MM.1S (cell line): ENCODE results near the gene WSB2.

Experiments used
- DNase-seq: peaks from one replicate; pipeline ENCODE4 v3.0.0-alpha.2; 2015
- H2AFZ ChIP-seq: fragments of 300-600 bp; sonication (generic); 2 replicates; pipeline ENCODE4 v1.6.0; 2016; ENCODE audit warnings: antibody characterized with exemption, low read length
- H3F3A ChIP-seq: fragments of 300-600 bp; sonication (generic); 2 replicates; pipeline ENCODE4 v1.6.1; 2016; ENCODE audit warnings: mild to moderate bottlenecking, antibody characterized with exemption, low read length, moderate library complexity, mixed read lengths; ENCODE audit not compliant: insufficient read depth
- H3K27ac ChIP-seq: fragments of 300-600 bp; sonication (generic); 2 replicates; pipeline ENCODE4 v1.5.1; 2016; ENCODE audit warnings: mild to moderate bottlenecking, low read length
- H3K27me3 ChIP-seq: fragments of 300-600 bp; sonication (generic); replicated peaks from 2 replicates; pipeline ENCODE4 v1.6.0; 2016; ENCODE audit warnings: low read length; ENCODE audit not compliant: insufficient read depth
- H3K36me3 ChIP-seq: fragments of 300-600 bp; sonication (generic); replicated peaks from 2 replicates; pipeline ENCODE4 v1.6.1; 2016; ENCODE audit warnings: mild to moderate bottlenecking, low read length, mixed read lengths; ENCODE audit not compliant: insufficient read depth
- H3K4me1 ChIP-seq: fragments of 300-600 bp; sonication (generic); 2 replicates; pipeline ENCODE4 v1.6.1; 2016; ENCODE audit warnings: low read length, mixed read lengths
- H3K4me2 ChIP-seq: fragments of 300-600 bp; sonication (generic); 2 replicates; pipeline ENCODE4 v1.6.0; 2016; ENCODE audit warnings: low read depth, low read length
- H3K4me3 ChIP-seq: fragments of 300-600 bp; sonication (generic); 2 replicates; pipeline ENCODE4 v1.5.1; 2016; ENCODE audit warnings: low read length, mixed read lengths
- H3K79me2 ChIP-seq: fragments of 300-600 bp; sonication (generic); 2 replicates; pipeline ENCODE4 v1.6.1; 2016; ENCODE audit warnings: mixed run types, low read length, mixed read lengths
- H3K9ac ChIP-seq: fragments of 300-600 bp; sonication (generic); 2 replicates; pipeline ENCODE4 v1.6.1; 2016; ENCODE audit warnings: low read length, mixed read lengths
- H3K9me2 ChIP-seq: fragments of 300-600 bp; sonication (generic); replicated peaks from 2 replicates; pipeline ENCODE4 v1.6.1; 2016; ENCODE audit warnings: mild to moderate bottlenecking, low read length, mixed read lengths; ENCODE audit not compliant: insufficient read depth
- H3K9me3 ChIP-seq: fragments of 300-600 bp; sonication (generic); replicated peaks from 2 replicates; pipeline ENCODE4 v1.6.1; 2016; ENCODE audit warnings: mild to moderate bottlenecking, low read length, mixed read lengths; ENCODE audit not compliant: insufficient read depth
- H4K20me1 ChIP-seq: fragments of 300-600 bp; sonication (generic); 2 replicates; pipeline ENCODE4 v1.6.1; 2016; ENCODE audit warnings: mild to moderate bottlenecking, low read length, moderate library complexity, mixed read lengths; ENCODE audit not compliant: insufficient read depth
- CTCF ChIP-seq: fragments of 300-600 bp; sonication (generic); IDR thresholded peaks from 2 replicates; pipeline ENCODE4 v1.5.1; 2016; ENCODE audit warnings: antibody characterized with exemption, low read length, mixed read lengths
- EZH2 ChIP-seq: fragments of 300-600 bp; sonication (generic); optimal IDR thresholded peaks from 2 replicates; pipeline ENCODE3; 2017; ENCODE audit warnings: low read depth, mild to moderate bottlenecking, antibody characterized with exemption, low read length, mixed read lengths
- EZH2phosphoT487 ChIP-seq: fragments of 300-600 bp; sonication (generic); IDR thresholded peaks from 2 replicates; pipeline ENCODE4 v1.6.1; 2018; ENCODE audit warnings: antibody characterized with exemption, low read length

WSB2 gene

DNA sequence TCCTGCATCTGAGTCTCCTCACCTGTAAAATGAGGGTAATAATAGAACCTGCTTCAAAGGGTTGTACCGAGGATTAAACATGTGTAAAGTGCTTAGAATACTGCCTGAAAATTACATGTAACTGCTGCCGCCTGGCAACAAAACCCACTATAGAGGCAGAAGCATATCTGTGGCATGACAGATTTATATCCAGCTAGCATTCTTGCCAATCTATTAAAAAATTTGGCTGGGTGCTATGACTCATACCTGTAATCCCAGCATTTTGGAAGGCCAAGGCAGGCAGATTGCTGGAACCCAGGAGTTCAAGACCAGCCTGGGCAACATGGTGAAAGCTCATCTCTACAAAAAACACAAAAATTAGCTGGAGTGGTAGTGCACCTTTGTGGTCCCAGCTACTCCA is 75.8 kb downstream of the WSB2 start:
- no peaks in the 10 kb centered on the region for H3K9me2 ChIP-seq
- H3K27ac ChIP-seq: no peak overlapping the region
- H3K4me3 ChIP-seq: no peak overlapping the region
- no peak for TF ChIP-seq CTCF
- TF ChIP-seq EZH2phosphoT487: no peak
- TF ChIP-seq EZH2: no peak
- H3K9ac ChIP-seq: no peak overlapping the region
- H2AFZ ChIP-seq: no peak overlapping the region
- no peak for DNase-seq
- no peaks in the 10 kb centered on the region for H3F3A ChIP-seq
- no peaks in the 10 kb centered on the region for H3K36me3 ChIP-seq
- H3K9me3 ChIP-seq: no peaks in the 10 kb centered on the region
- H3K4me1 ChIP-seq: no peaks in the 10 kb centered on the region
- H4K20me1 ChIP-seq: no peaks in the 10 kb centered on the region
- H3K27me3 ChIP-seq: no peaks in the 10 kb centered on the region
- H3K4me2 ChIP-seq: no peak overlapping the region
- no peaks in the 10 kb centered on the region for H3K79me2 ChIP-seq
